HepG2 (cell line): Measurements from ENCODE around the gene SRP19. TPM values are rescaled to one million over a fixed set of nuclear protein-coding genes. Genes with fewer than 3 reads are reported as not detected.
A peak's percentile ranks its signal among the peaks of the same experiment; 100 is the strongest.
"Not testable (repeated sequence)": the region's sequence is repeated elsewhere in the genome, so short reads cannot be mapped to it uniquely, and the experiment has no call there.

Source experiments
- ATAC-seq: fragments of 200-7000 bp; cut with Tn5 transposase; 3 replicates; pipeline ENCODE4 v1.9.1; 2020; ENCODE audit warnings: mild to moderate bottlenecking, moderate library complexity
- BruUV-seq: library from RNA; stranded (reverse); fragments of 400-500 nt; replicated peaks from 2 replicates; lab custom pipeline; 2021; lab: Mats Ljungman, UMichigan
- CTCF ChIA-PET: fragments of 300-600 bp; formaldehyde crosslinking; extraction: SDS; loops from one replicate; lab custom pipeline; 2021; ENCODE audit warnings: low total read pairs, inconsistent platforms, low intra/inter-chr PET ratio; lab: Yijun Ruan, JAX
- POLR2A ChIA-PET: fragments of 350-600 bp; sonication (Branson Sonifier 250); formaldehyde crosslinking; loops from one replicate; lab custom pipeline; 2020; ENCODE audit warnings: antibody characterized with exemption, inconsistent platforms; lab: Yijun Ruan, JAX
- DNase-seq: peaks from one replicate; pipeline ENCODE4 v3.0.0-alpha.2; 2015; ENCODE audit warnings: low spot score
- FAIRE-seq: peaks from 3 replicates; lab custom pipeline; 2011; peaks lifted over from hg19 to GRCh38; lab: Jason Lieb, UNC
- H2AFZ ChIP-seq: one replicate; pipeline ENCODE4 v1.6.1; 2011; ENCODE audit warnings: low read length, inconsistent platforms
- H3K27ac ChIP-seq: fragments of 300-600 bp; 3 replicates; pipeline ENCODE4 v1.8.0; 2011; ENCODE audit warnings: mixed run types, mild to moderate bottlenecking, mixed read lengths, low read length, inconsistent platforms; ENCODE audit not compliant: insufficient read depth; ENCODE audit errors: extremely low read length
- H3K27me3 ChIP-seq, 2 experiments: fragments of 200-600 bp in 1 of 2; 2 replicates in 1 of 2; 3 replicates in 1 of 2; pipeline versions ENCODE4 v1.6.0 to v1.8.0; 2011; ENCODE audit warnings: low read length in 2 of 2, mild to moderate bottlenecking in 2 of 2, moderate library complexity in 2 of 2, inconsistent platforms in 1 of 2; ENCODE audit not compliant: insufficient read depth in 2 of 2, control insufficient read depth in 1 of 2
- H3K36me3 ChIP-seq, 2 experiments: fragments of 200-600 bp in 1 of 2; replicated peaks in 1 of 2; 2 replicates in 1 of 2; 3 replicates in 1 of 2; pipeline versions ENCODE4 v1.5.1 to v1.8.0; 2011; ENCODE audit warnings: low read length in 2 of 2, inconsistent platforms in 1 of 2; ENCODE audit not compliant: insufficient read depth in 2 of 2, control insufficient read depth in 1 of 2
- H3K4me1 ChIP-seq: 2 replicates; pipeline ENCODE4 v1.5.1; 2012; ENCODE audit warnings: low read length, inconsistent platforms; ENCODE audit not compliant: insufficient read depth
- H3K4me2 ChIP-seq: 2 replicates; pipeline ENCODE4 v1.6.0; 2011; ENCODE audit warnings: low read depth, low read length, inconsistent platforms
- H3K4me3 ChIP-seq, 3 experiments: fragments of 200-600 bp in 1 of 3; sonication (generic), shearing (Covaris generic) in 1 of 3; replicated peaks in 1 of 3; 2 replicates each; pipeline ENCODE4 v1.5.1; 2011 to 2016; ENCODE audit warnings: low read length in 3 of 3, inconsistent platforms in 2 of 3, low read depth in 2 of 3, mild to moderate bottlenecking in 2 of 3, control low read depth in 1 of 3, mixed read lengths in 1 of 3; ENCODE audit not compliant: insufficient read depth in 1 of 3
- H3K79me2 ChIP-seq: one replicate; pipeline ENCODE4 v1.6.1; 2011; ENCODE audit warnings: low read length, inconsistent platforms; ENCODE audit not compliant: insufficient read depth
- H3K9ac ChIP-seq: 2 replicates; pipeline ENCODE4 v1.6.0; 2011; ENCODE audit warnings: mild to moderate bottlenecking, low read depth, low read length, inconsistent platforms; ENCODE audit not compliant: insufficient read depth
- H3K9me3 ChIP-seq: 2 replicates; pipeline ENCODE4 v1.5.1; 2012; ENCODE audit warnings: mild to moderate bottlenecking, low read length
- H4K20me1 ChIP-seq: 2 replicates; pipeline ENCODE4 v1.6.0; 2011; ENCODE audit warnings: inconsistent platforms, mild to moderate bottlenecking, low read length, moderate library complexity; ENCODE audit not compliant: insufficient read depth
- EEA1 ChIP-seq: sonication (generic); formaldehyde crosslinking; IDR thresholded peaks from 2 replicates; pipeline ENCODE4 v1.5.1; 2020; ENCODE audit warnings: mild to moderate bottlenecking, missing genetic modification reagents, borderline replicate concordance
- NFIC ChIP-seq: IDR thresholded peaks from 2 replicates; pipeline ENCODE4 v1.6.1; 2012; ENCODE audit warnings: mild to moderate bottlenecking, low read length, inconsistent platforms
- RFXANK ChIP-seq: IDR thresholded peaks from 2 replicates; pipeline ENCODE4 v1.6.1; 2016
- ZNF350 ChIP-seq: sonication (generic); formaldehyde crosslinking; IDR thresholded peaks from 2 replicates; pipeline ENCODE4 v1.4.0; 2020; ENCODE audit warnings: mild to moderate bottlenecking, low read depth, missing genetic modification reagents, borderline replicate concordance
- ZNF549 ChIP-seq: sonication (generic); formaldehyde crosslinking; IDR thresholded peaks from 2 replicates; pipeline ENCODE4 v1.5.0; 2020; ENCODE audit warnings: missing genetic modification reagents
- ZNF713 ChIP-seq: sonication (generic); formaldehyde crosslinking; IDR thresholded peaks from 2 replicates; pipeline ENCODE4 v1.4.0; 2020; ENCODE audit warnings: mild to moderate bottlenecking, missing genetic modification reagents
- ZSCAN20 ChIP-seq: sonication (generic); formaldehyde crosslinking; IDR thresholded peaks from 2 replicates; pipeline ENCODE4 v1.4.0; 2020; ENCODE audit warnings: missing genetic modification reagents, mild to moderate bottlenecking, borderline replicate concordance
- WGBS: methylation state at CpG from one replicate; pipeline ENCODE4 v1.1.6; 2017; ENCODE audit warnings: low lambda C conversion rate; 5-methylcytosine and 5-hydroxymethylcytosine counted together
- in situ Hi-C: cut with HindIII; loops from 2 replicates; pipeline ENCODE4 v1.10.0; 2017; ENCODE audit warnings: low pct_unique_long_range_greater_than_20kb; ENCODE audit not compliant: extremely low pct_ligation_motif_present
- intact Hi-C: fragments of 100-400 bp; cut with micrococcal nuclease; formaldehyde crosslinking; loops from one replicate; pipeline ENCODE4 v1.10.0; 2022; ENCODE audit not compliant: unreplicated experiment
- polyA plus RNA-seq, 8 experiments: library from polyadenylated mRNA; depleted of rRNA in 3 of 8; stranded (reverse) in 7 of 8; unstranded in 1 of 8; fragments of >200 nt; fragmentation: Illumina TruSeq in 4 of 8; extraction: Trizol in 4 of 8; gene quantifications; 2 replicates each; pipeline versions ENCODE4 v1.2.1 to v1.2.3, GENCODE V29; 2011 to 2016; ENCODE audit warnings: low read depth in 4 of 8, missing spikeins in 1 of 8, mixed read lengths in 1 of 8; ENCODE audit not compliant: insufficient read depth in 1 of 8
- total RNA-seq, 5 experiments: library from RNA; depleted of rRNA; stranded (reverse); fragments of >200 nt; fragmentation: Illumina TruSeq; extraction: Trizol; gene quantifications; 2 replicates each; pipeline ENCODE4 v1.2.3, GENCODE V29; 2016; ENCODE audit warnings: low read depth in 1 of 5
- TF ChIP-seq, protein P1 (sequence below): sonication (generic); formaldehyde crosslinking; IDR thresholded peaks from 2 replicates; pipeline ENCODE4 v1.4.0; 2020; ENCODE audit warnings: mild to moderate bottlenecking, missing genetic modification reagents

The SRP19 gene
- total and polyA plus RNA-seq, 2 of the 13 experiments (the other 11 are each of a cell fraction or from before 2014, with no cell fraction given) = 46.9 to 143 TPM

DNA sequence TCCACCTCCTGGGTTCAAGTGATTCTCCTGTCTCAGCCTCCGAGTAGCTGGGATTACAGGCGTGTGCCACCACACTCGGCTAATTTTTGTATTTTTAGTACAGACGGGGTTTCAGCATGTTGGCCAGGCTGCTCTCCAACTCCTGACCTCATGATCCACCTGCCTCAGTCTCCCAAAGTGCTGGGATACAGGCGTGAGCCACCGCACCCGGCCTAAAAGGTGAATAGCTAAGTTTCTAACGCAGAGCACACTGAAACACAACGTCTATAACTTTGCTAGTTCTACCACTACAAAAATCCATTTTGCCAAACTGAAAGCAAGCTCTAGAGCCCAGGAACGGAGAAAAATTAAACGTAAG, 537 bp upstream of the SRP19 start:
- TF ChIP-seq EEA1 (0 out of 2 replicates have a peak, but pooled peaks have one; percentile 8), ZSCAN20 (CRISPR knock-in tag) (0 out of 2 replicates have a peak, but pooled peaks have one; percentile 26), NFIC (0 out of 2 replicates have a peak, but pooled peaks have one; percentile 13), RFXANK (0 out of 2 replicates have a peak, but pooled peaks have one; percentile 10), ZNF549 (CRISPR knock-in tag) (peak; percentile 21; the same call in 1 of the 2 replicates), ZNF350 (0 out of 2 replicates have a peak, but pooled peaks have one; percentile 5), ZNF713 (0 out of 2 replicates have a peak, but pooled peaks have one; percentile 38)
- TF ChIP-seq, protein P1, sequence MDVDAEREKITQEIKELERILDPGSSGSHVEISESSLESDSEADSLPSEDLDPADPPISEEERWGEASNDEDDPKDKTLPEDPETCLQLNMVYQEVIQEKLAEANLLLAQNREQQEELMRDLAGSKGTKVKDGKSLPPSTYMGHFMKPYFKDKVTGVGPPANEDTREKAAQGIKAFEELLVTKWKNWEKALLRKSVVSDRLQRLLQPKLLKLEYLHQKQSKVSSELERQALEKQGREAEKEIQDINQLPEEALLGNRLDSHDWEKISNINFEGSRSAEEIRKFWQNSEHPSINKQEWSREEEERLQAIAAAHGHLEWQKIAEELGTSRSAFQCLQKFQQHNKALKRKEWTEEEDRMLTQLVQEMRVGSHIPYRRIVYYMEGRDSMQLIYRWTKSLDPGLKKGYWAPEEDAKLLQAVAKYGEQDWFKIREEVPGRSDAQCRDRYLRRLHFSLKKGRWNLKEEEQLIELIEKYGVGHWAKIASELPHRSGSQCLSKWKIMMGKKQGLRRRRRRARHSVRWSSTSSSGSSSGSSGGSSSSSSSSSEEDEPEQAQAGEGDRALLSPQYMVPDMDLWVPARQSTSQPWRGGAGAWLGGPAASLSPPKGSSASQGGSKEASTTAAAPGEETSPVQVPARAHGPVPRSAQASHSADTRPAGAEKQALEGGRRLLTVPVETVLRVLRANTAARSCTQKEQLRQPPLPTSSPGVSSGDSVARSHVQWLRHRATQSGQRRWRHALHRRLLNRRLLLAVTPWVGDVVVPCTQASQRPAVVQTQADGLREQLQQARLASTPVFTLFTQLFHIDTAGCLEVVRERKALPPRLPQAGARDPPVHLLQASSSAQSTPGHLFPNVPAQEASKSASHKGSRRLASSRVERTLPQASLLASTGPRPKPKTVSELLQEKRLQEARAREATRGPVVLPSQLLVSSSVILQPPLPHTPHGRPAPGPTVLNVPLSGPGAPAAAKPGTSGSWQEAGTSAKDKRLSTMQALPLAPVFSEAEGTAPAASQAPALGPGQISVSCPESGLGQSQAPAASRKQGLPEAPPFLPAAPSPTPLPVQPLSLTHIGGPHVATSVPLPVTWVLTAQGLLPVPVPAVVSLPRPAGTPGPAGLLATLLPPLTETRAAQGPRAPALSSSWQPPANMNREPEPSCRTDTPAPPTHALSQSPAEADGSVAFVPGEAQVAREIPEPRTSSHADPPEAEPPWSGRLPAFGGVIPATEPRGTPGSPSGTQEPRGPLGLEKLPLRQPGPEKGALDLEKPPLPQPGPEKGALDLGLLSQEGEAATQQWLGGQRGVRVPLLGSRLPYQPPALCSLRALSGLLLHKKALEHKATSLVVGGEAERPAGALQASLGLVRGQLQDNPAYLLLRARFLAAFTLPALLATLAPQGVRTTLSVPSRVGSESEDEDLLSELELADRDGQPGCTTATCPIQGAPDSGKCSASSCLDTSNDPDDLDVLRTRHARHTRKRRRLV (CRISPR knock-in tag) = peak; percentile 1; the same call in 1 of the 2 replicates
- TF ChIP-seq, all 625 proteins: peak for 8; not testable (repeated sequence) for 617
- H4K20me1 ChIP-seq, H3K9me3 ChIP-seq, DNase-seq, H3K27me3 ChIP-seq, CTCF ChIA-PET, ATAC-seq, in situ Hi-C loops: not testable (repeated sequence)
- intact Hi-C loops = loop anchor here (2.0 to 5.0 kb wide), 3 partner anchors 62 to 153 kb away; partner anchors contain the start of gene REEP5
- peaks cover 32% of the 10 kb centered on the region for H3K79me2 ChIP-seq
- H3K36me3 ChIP-seq = peaks cover 6 to 24% of the 10 kb centered on the region in 2 experiments; a peak in 4 of 5 replicates
- peak overlapping the region; percentile 89 for H3K27ac ChIP-seq
- FAIRE-seq = peak; percentile 8
- H3K4me1 ChIP-seq = peaks cover 32% of the 10 kb centered on the region
- H3K9ac ChIP-seq = peak overlapping the region; percentile 98
- POLR2A ChIA-PET = interaction anchor here (0.7 to 2.2 kb wide), 13 partner anchors 9 to 153 kb away, joined by 3 to 12 read pairs (median 5); partner anchors contain the start of genes DCP2 and REEP5
- TSS peak; percentile 96 for BruUV-seq
- H3K4me3 ChIP-seq = peak overlapping the region in 2 of 3 experiments; percentile 16 to 93; a peak in 4 of 6 replicates
- 77% methylated on average over 11 of the region's 11 CpGs for WGBS
- H2AFZ ChIP-seq = peak overlapping the region; percentile 85
- peak overlapping the region; percentile 60 for H3K4me2 ChIP-seq
